Ovary (tissue), 3 donors: ENCODE results near the gene KLB.

Experiments
- CTCF ChIP-seq, 3 donors: fragments of 450-650 bp in 2 of 3; fragments of 200-600 bp in 1 of 3; IDR thresholded peaks; one replicate each; pipeline versions ENCODE4 v1.5.1 to v1.8.0; 2016 to 2022; ENCODE audit warnings: antibody characterized with exemption in 3 of 3, mild to moderate bottlenecking in 1 of 3
- EP300 ChIP-seq: sonication (generic); formaldehyde crosslinking; IDR thresholded peaks from one replicate; pipeline ENCODE4 v1.6.1; 2017; ENCODE audit warnings: antibody characterized with exemption
- POLR2A ChIP-seq: fragments of 450-650 bp; IDR thresholded peaks from one replicate; pipeline ENCODE4 v1.6.1; 2017; ENCODE audit warnings: antibody characterized with exemption, mild to moderate bottlenecking, moderate library complexity
- donor health status: DM: no; HTN: no; CAD: no.

GRCh38 chr4:39433878-39434492 lies 27.3 kb downstream of the KLB start:
- no peak for TF ChIP-seq CTCF (IDR thresholded peaks at IDR 0.05)
- no peak for TF ChIP-seq EP300
- no peak for TF ChIP-seq POLR2A
